ENCODE data around the gene ATAD5. TPM values are rescaled to one million over a fixed set of nuclear protein-coding genes. Genes with fewer than 3 reads are reported as not detected.

ATAD5 gene
- total and polyA plus RNA-seq, 2 of the 4 experiments (the other 2 are of a cell fraction) = 1.0 to 1.3 TPM

GRCh38 chr17:30823421-30823820, 8.3 kb upstream of the ATAD5 start:
- no TSS peak for BruUV-seq (replicated peaks)

More at GRCh38 chr17:30823421-30823820, 8.3 kb upstream of the ATAD5 start:
- Histone ChIP-seq H3K14ac (replicated peaks; ENCODE audit: low read depth, low read length) (no peak overlapping the region), H4K5ac (ENCODE audit: low read depth, low read length) (no peak overlapping the region), H2BK20ac (ENCODE audit: low read depth, low read length) (no peak overlapping the region), H4K20me1 (ENCODE audit: insufficient read depth, low read length) (no peaks in the 10 kb centered on the region), H2AK9ac (replicated peaks; ENCODE audit: low read depth, low read length, poor library complexity) (no peak overlapping the region), H4K8ac (ENCODE audit: low read depth in 2 of 2, low read length in 2 of 2) (no peak overlapping the region), H3K9me1 (ENCODE audit: insufficient read depth, low read length) (0 out of 2 replicates have a peak, but pooled peaks cover 4% of the 10 kb centered on the region), H3K23ac (ENCODE audit: low read depth, low read length) (peak overlapping the region; percentile 7; the same call in 1 of the 2 replicates), H2BK5ac (ENCODE audit: low read depth, low read length, poor library complexity, severe bottlenecking) (no peak overlapping the region), H3K9me3 (ENCODE audit: control insufficient read depth, insufficient read depth, low read length) (no peaks in the 10 kb centered on the region), H2BK120ac (ENCODE audit: low read depth, low read length) (no peak overlapping the region), H3K4me3 (ENCODE audit: insufficient read depth, low read depth, low read length) (peak overlapping the region; percentile 85; the same call in 1 of the 2 replicates), H3K4me1 (ENCODE audit: control insufficient read depth, insufficient read depth, low read length) (peaks cover 3% of the 10 kb centered on the region), H2BK15ac (ENCODE audit: low read depth, low read length) (no peak overlapping the region), H4K91ac (ENCODE audit: insufficient read depth, low read depth, low read length) (no peak overlapping the region), H3K56ac (ENCODE audit: extremely low read depth, insufficient read depth, low read length) (no peak overlapping the region), H3K79me1 (ENCODE audit: low read depth in 1 of 2, low read length in 2 of 2) (peaks cover 22 to 50% of the 10 kb centered on the region in 2 experiments), H3K36me3 (ENCODE audit: control insufficient read depth, insufficient read depth, low read length) (no peaks in the 10 kb centered on the region), H3K4ac (ENCODE audit: low read depth, low read length) (no peak overlapping the region), H2AFZ (replicated peaks; ENCODE audit: low read length, poor library complexity) (no peak overlapping the region), H2AK5ac (ENCODE audit: low read depth, low read length) (no peak overlapping the region), H3K9ac (ENCODE audit: low read depth, low read length) (peak overlapping the region; percentile 75; the same call in 1 of the 2 replicates), H3K18ac (ENCODE audit: low read depth, low read length) (no peak overlapping the region), H3K4me2 (ENCODE audit: low read depth, low read length) (peak overlapping the region; percentile 93), H3K27ac (ENCODE audit: insufficient read depth, low read length) (no peak overlapping the region), H3K27me3 (ENCODE audit: control insufficient read depth, insufficient read depth, low read length) (no peaks in the 10 kb centered on the region)
- POLR2A ChIA-PET (ENCODE audit: unreplicated experiment) = no interaction called here
- intact Hi-C loops (cut with micrococcal nuclease) = no loop called here
- TF ChIP-seq BHLHE40 (IDR thresholded peaks at IDR 0.05; ENCODE audit: low read depth, low read length) (no peak), FOS (IDR thresholded peaks at IDR 0.05; ENCODE audit: low read depth, low read length) (no peak), RFX5 (IDR thresholded peaks at IDR 0.05; ENCODE audit: low read depth, low read length) (no peak), USF2 (IDR thresholded peaks at IDR 0.05; ENCODE audit: low read depth, low read length) (no peak), NFE2L2 (IDR thresholded peaks at IDR 0.05; ENCODE audit: low read depth, low read length) (no peak), RCOR1 (IDR thresholded peaks at IDR 0.05; ENCODE audit: insufficient replicate concordance, low read length) (no peak), POLR2A (IDR thresholded peaks at IDR 0.05; ENCODE audit: low read depth, low read length) (no peak), SMC3 (IDR thresholded peaks at IDR 0.05; ENCODE audit: low read depth, low read length) (no peak), RAD21 (IDR thresholded peaks at IDR 0.05; ENCODE audit: low read length) (no peak), MAFK (IDR thresholded peaks at IDR 0.05; ENCODE audit: low read depth, low read length) (no peak), MAZ (IDR thresholded peaks at IDR 0.05; ENCODE audit: borderline replicate concordance, low read depth, low read length) (no peak), CTCF (conservative IDR thresholded peaks at IDR 0.05; ENCODE audit: low read depth, low read length) (no peak), ELK1 (IDR thresholded peaks at IDR 0.05; ENCODE audit: borderline replicate concordance, low read depth, low read length) (no peak)
- ATAC-seq (ENCODE audit: low read depth) (no peak), DNase-seq (no peak)
- no CpG with 5 or more reads among the region's 7 CpGs for WGBS, 2 experiments (ENCODE audit: extremely low coverage in 2 of 2, insufficient read length in 1 of 2)
- dilution Hi-C loops (cut with HindIII; ENCODE audit: low sequenced_read_pairs, unreplicated experiment) = no loop called here
- in situ Hi-C loops (cut with MboI; ENCODE audit: low sequenced_read_pairs) = no loop called here
- CTCF ChIA-PET = interaction anchor here (1.3 kb wide), 1 partner anchor 12 kb away, joined by 5 read pairs; no protein-coding TSS in a partner anchor
